Fibroblast of villous mesenchyme (primary cell): Measurements from ENCODE around the gene NOB1. TPM values are rescaled to one million over a fixed set of nuclear protein-coding genes. Genes with fewer than 3 reads are reported as not detected.
"Not testable (repeated sequence)": the region's sequence is repeated elsewhere in the genome, so short reads cannot be mapped to it uniquely, and the experiment has no call there.

Source experiments
- DNase-seq: peaks from one replicate; pipeline ENCODE4 v3.0.0-alpha.2; 2010; ENCODE audit warnings: low read depth
- H3K4me3 ChIP-seq: 2 replicates; pipeline ENCODE4 v1.5.1; 2011; ENCODE audit warnings: low read depth, mild to moderate bottlenecking, low read length
- total RNA-seq: library from RNA; depleted of rRNA; stranded (reverse); fragments of >200 nt; gene quantifications from 2 replicates; pipeline ENCODE4 v1.2.3, GENCODE V29; 2012
- TF ChIP-seq, protein P1 (sequence below): IDR thresholded peaks from 2 replicates; pipeline ENCODE4 v1.5.1; 2012; ENCODE audit warnings: low read depth, mild to moderate bottlenecking, low read length; ENCODE audit not compliant: insufficient read depth

Gene NOB1
- total RNA-seq, 1 donor: 22.0 TPM

DNA sequence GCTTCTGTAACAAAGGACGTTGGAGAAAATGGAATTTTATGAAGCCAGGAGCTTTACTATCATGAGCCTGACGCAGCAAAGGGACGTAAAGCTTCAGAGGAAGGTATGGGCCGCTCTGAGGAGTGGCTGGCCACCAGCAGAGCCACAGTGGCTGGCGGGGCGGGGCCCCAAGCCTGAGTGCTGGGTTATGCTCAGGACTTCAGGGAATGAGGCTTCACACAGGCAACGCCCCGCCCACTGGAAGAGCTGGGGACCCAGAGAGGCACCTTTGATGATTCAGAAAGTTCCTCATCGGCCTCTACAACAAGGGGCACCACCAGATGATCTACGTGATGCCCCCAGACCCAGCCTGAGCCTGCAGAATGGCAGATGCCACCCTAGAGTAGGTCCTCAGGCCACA is 8.8 kb downstream of the NOB1 start:
- no peak for DNase-seq
- H3K4me3 ChIP-seq: no peak overlapping the region
- TF ChIP-seq, protein P1, sequence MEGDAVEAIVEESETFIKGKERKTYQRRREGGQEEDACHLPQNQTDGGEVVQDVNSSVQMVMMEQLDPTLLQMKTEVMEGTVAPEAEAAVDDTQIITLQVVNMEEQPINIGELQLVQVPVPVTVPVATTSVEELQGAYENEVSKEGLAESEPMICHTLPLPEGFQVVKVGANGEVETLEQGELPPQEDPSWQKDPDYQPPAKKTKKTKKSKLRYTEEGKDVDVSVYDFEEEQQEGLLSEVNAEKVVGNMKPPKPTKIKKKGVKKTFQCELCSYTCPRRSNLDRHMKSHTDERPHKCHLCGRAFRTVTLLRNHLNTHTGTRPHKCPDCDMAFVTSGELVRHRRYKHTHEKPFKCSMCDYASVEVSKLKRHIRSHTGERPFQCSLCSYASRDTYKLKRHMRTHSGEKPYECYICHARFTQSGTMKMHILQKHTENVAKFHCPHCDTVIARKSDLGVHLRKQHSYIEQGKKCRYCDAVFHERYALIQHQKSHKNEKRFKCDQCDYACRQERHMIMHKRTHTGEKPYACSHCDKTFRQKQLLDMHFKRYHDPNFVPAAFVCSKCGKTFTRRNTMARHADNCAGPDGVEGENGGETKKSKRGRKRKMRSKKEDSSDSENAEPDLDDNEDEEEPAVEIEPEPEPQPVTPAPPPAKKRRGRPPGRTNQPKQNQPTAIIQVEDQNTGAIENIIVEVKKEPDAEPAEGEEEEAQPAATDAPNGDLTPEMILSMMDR: no peak

DNA sequence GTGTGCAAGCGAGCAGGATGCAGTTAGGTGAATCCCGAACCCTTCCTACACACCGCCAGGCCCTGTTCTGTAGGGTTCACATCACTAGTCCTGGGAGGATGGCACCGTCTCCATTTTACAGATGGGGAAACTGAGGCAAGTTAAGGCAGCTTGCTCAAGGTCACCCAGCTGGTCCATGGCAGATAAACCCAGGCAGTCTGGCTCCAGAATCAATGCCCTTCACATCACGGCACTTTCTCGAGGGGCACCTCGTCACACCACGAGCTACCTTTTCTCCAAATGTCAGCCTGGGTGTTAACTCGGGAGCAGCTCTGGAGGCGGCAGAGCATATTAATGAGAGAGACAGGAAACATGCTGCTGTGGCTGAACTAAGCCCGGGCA is 9.5 kb downstream of the NOB1 start:
- no peak for DNase-seq
- TF ChIP-seq, protein P1: no peak
- H3K4me3 ChIP-seq: no peak overlapping the region

DNA sequence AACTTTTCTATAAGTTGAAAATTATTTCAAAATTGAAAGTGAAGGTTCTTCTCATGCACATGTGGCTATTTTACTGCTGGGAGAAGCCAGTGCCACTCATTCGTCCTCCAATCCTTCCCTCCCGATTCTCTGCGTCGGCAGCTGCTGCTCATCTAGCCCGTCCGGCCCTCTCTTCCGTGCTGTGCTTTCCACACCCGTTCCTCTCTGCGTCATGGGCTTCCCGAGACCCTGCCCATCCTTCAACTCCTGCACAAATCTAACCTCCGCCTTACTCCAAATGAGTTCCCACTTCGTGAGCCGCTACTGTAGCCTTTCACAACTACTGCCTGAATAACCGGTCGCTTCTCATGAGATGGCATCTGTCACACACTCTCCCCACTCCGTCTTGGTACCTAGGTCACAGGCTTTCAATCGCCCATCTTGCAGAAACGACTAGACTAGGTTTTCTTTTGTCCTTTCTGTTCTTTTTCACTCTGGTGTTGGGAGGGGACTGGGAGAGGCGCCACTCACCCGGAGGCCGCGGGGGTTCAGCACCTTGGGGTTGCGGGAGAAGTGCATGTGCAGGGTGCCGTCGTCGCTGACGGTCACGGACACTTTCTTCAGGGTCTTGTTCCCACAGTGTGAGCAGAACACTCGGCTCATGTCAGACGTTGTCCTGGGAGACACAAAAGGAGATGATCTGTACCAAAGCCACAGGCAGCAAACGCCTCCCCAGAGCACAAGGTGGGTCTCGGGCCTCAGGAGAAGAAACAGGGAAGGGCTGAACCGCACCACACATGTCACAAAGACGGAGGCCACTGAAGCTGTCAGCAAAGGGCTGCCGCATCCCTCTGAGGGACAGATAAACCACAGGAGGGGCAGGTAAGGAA is 10.1 kb downstream of the NOB1 start:
- no peak for DNase-seq
- TF ChIP-seq, protein P1: no peak
- no peak overlapping the region for H3K4me3 ChIP-seq

DNA sequence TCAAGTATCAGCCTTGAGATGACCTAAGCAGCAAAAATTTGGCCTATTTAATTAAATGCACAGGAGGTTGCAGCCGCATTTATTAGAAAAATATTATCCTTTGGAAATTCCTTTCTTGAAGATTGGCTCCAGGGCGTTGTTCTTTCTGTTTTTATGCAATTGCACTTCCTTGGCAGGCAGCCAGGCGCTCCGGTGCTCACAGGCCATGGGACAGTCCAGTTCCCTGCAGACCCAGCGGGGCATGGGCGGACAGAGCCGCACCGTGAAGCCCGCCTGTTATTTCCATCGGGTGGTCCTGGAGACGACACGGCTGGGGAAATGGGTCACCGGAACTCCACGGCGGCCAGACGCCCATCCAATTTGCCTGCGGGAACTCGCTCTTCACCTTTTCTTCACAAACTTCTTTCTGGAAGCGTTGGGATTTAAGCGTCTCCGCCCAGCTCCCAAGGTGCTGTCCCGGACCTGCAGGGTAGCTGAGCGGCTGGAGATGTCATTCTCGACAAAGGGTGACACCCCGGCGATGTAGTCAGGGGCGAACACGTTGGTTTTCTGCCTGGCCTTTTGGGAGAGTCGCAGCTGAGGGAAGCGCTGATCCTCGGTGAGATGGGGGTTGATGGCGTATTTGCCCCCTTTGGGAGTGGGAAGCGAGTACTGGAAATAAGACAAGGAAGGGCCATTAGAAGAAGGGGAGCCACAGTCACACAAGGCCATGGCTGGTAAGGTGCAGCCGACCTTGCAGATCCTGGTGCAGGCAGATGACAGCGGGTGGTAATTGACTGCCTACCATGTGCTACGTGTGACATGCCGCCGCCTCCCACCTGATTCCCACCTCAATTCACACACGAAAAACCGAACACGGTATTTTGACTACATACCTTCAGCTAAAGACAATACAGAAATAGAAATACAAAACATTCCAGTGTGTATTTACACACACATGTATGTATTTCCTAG is 12.5 kb downstream of the NOB1 start:
- TF ChIP-seq, protein P1: no peak
- DNase-seq: peak; percentile 65
- H3K4me3 ChIP-seq: no peak overlapping the region

DNA sequence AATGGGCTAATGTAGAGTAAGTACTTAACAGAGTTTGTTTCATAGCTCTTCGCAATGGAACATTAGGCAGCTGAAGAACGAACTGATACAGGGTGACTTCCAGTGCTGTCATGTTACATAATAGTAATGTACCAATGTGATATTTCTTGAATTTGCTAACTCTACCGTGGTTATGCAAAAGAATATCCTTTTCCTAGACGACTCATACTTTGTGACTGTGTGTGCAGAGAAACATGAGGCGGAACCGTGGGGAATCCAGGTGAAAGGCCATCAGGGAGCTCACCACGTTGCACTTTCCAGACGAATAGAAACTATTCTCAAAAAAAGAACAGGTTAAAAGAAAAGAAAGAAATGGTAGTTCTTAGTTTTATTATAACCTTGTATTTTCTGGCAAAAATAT is 13.2 kb downstream of the NOB1 start:
- TF ChIP-seq, protein P1: no peak
- DNase-seq: peak; percentile 22
- no peak overlapping the region for H3K4me3 ChIP-seq

DNA sequence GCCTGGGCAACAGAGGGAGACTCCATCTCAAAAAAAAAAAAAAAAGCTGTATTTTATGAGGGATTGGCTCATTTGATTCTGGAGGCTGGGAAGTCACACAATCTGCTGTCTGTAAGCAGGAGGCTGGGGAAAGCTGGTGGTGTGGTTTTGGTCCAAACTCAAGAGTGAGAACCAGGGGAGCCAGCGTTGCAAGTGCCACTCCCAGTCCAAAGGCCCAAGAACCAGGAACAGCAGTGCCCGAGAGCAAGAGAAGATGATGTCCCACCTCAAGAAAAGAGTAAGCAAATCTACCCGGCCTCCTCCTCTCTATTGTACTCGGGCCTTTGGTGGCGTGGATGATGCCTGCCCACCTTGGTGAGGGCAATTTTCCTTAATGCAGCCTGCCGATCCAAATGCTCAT is 22.6 kb downstream of the NOB1 start:
- TF ChIP-seq, protein P1: no peak

DNA sequence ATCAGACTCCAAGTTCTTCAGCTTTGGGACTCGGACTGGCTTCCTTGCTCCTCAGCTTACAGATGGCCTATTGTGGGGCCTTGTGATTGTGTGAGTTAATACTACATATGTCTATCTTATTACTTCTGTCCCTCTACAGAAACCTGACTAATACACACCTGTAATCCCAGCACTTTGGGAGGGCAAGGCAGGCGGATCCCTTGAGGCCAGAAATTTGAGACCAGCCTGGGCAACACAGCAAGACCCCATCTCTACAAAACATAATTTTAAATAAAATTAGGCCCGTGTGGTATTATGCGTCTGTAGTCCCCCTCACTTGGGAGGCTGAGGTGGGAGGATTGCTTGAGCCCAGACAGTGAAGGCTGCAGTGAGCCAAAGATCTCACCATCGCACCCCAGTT is 23.4 kb downstream of the NOB1 start:
- not testable (repeated sequence) for DNase-seq, H3K4me3 ChIP-seq

More for the DNA sequence above, 22.6 kb downstream of the NOB1 start:
- no peak for DNase-seq
- H3K4me3 ChIP-seq: no peak overlapping the region

DNA sequence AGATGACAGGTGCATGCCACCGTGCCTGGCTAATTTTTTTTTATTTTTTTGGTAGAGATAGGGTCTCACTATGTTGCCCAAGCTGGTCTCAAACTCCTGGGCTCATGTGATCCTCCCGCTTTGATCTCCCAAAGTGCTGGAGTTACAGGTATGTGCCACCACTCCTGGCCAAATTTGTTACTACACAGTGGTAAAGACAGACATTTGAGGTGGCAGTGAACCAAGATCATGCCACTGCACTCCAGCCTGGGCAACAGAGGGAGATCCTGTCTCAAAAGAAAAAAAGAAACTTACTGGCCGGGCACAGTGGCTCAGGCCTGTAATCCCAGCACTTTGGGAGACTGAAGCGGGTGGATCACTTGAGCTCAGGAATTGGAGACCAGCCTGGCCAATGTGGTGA is 25.7 kb downstream of the NOB1 start:
- not testable (repeated sequence) for H3K4me3 ChIP-seq, DNase-seq
